Endothelial cell of umbilical vein (primary cell): ENCODE results near the gene AIG1. TPM values are rescaled to one million over a fixed set of nuclear protein-coding genes. Genes with fewer than 3 reads are reported as not detected.

Source experiments
- BruUV-seq: library from RNA; stranded (reverse); fragments of 400-500 nt; replicated peaks from 2 replicates; lab custom pipeline; 2021; lab: Mats Ljungman, UMichigan
- CTCF ChIA-PET: fragments of 300-600, 350-600 bp; sonication (Branson Sonifier 250); formaldehyde crosslinking; loops from one replicate; lab custom pipeline; 2021; ENCODE audit warnings: antibody characterized with exemption, inconsistent platforms; lab: Charles Lee
- POLR2A ChIA-PET: fragments of 300-600, 350-600 bp; sonication (Branson Sonifier 250); formaldehyde crosslinking; loops from one replicate; lab custom pipeline; 2021; ENCODE audit warnings: antibody characterized with exemption, inconsistent platforms; lab: Charles Lee
- DNase-seq: peaks from one replicate; pipeline ENCODE4 v3.0.0-alpha.2; 2011; ENCODE audit warnings: low read depth, low spot score
- FAIRE-seq: peaks from 2 replicates; lab custom pipeline; 2011; peaks lifted over from hg19 to GRCh38; lab: Jason Lieb, UNC
- H2AFZ ChIP-seq: 2 replicates; pipeline ENCODE4 v1.6.0; 2012; ENCODE audit warnings: low read depth, low read length, control low read depth, inconsistent platforms
- H3K27ac ChIP-seq: 2 replicates; pipeline ENCODE4 v1.5.1; 2011; ENCODE audit warnings: low read depth, mild to moderate bottlenecking, control low read depth, low read length, moderate library complexity; ENCODE audit not compliant: insufficient read depth
- H3K27me3 ChIP-seq, 2 experiments: 2 replicates each; pipeline versions ENCODE4 v1.6.0 to v1.6.1; 2011; ENCODE audit warnings: low read length in 2 of 2, mixed read lengths in 1 of 2; ENCODE audit not compliant: control insufficient read depth in 2 of 2, insufficient read depth in 2 of 2
- H3K36me3 ChIP-seq, 2 experiments: 2 replicates in 1 of 2; 3 replicates in 1 of 2; pipeline ENCODE4 v1.5.1; 2011; ENCODE audit warnings: low read length in 2 of 2, mild to moderate bottlenecking in 1 of 2, moderate library complexity in 1 of 2; ENCODE audit not compliant: control insufficient read depth in 2 of 2, insufficient read depth in 2 of 2; ENCODE audit errors: extremely low read depth in 1 of 2
- H3K4me1 ChIP-seq: 3 replicates; pipeline ENCODE4 v1.5.1; 2011; ENCODE audit warnings: mild to moderate bottlenecking, low read length; ENCODE audit not compliant: control insufficient read depth, insufficient read depth; ENCODE audit errors: extremely low read depth
- H3K4me2 ChIP-seq: 2 replicates; pipeline ENCODE4 v1.6.1; 2011; ENCODE audit warnings: low read length, control low read depth, mixed read lengths; ENCODE audit not compliant: insufficient read depth
- H3K4me3 ChIP-seq, 3 experiments: fragments of 200-600 bp in 1 of 3; sonication (generic), shearing (Covaris generic) in 1 of 3; replicated peaks in 1 of 3; 2 replicates each; pipeline ENCODE4 v1.5.1; 2011 to 2016; ENCODE audit warnings: control low read depth in 3 of 3, low read length in 3 of 3, mild to moderate bottlenecking in 2 of 3, inconsistent platforms in 1 of 3, low read depth in 1 of 3, moderate library complexity in 1 of 3; ENCODE audit not compliant: insufficient read depth in 1 of 3
- H3K79me2 ChIP-seq: 2 replicates; pipeline ENCODE4 v1.6.0; 2012; ENCODE audit warnings: low read length, inconsistent platforms; ENCODE audit not compliant: control insufficient read depth, insufficient read depth
- H3K9ac ChIP-seq: replicated peaks from 2 replicates; pipeline ENCODE3; 2011; ENCODE audit warnings: low read length, control low read depth; ENCODE audit not compliant: insufficient read depth; ENCODE audit errors: extremely low read depth
- H3K9me1 ChIP-seq: replicated peaks from 3 replicates; pipeline ENCODE4 v1.6.0; 2011; ENCODE audit warnings: mild to moderate bottlenecking, low read length; ENCODE audit not compliant: control insufficient read depth, insufficient read depth; ENCODE audit errors: extremely low read depth
- H3K9me3 ChIP-seq: replicated peaks from 2 replicates; pipeline ENCODE4 v1.5.1; 2012; ENCODE audit warnings: low read length, inconsistent platforms; ENCODE audit not compliant: control insufficient read depth, insufficient read depth
- H4K20me1 ChIP-seq: replicated peaks from 2 replicates; pipeline ENCODE3; 2011; ENCODE audit warnings: mild to moderate bottlenecking, low read length; ENCODE audit not compliant: control insufficient read depth, insufficient read depth; ENCODE audit errors: extremely low read depth
- EZH2 ChIP-seq: IDR thresholded peaks from 2 replicates; pipeline ENCODE4 v1.6.1; 2012; ENCODE audit warnings: borderline replicate concordance, low read depth, mild to moderate bottlenecking, moderate library complexity, low read length, inconsistent platforms; ENCODE audit not compliant: severe bottlenecking
- FOS ChIP-seq: IDR thresholded peaks from 2 replicates; pipeline ENCODE4 v1.6.1; 2011; ENCODE audit warnings: mild to moderate bottlenecking, low read length, moderate library complexity, borderline replicate concordance; ENCODE audit not compliant: insufficient read depth
- GATA2 ChIP-seq: IDR thresholded peaks from 2 replicates; pipeline ENCODE4 v1.7.0; 2011; ENCODE audit warnings: low read depth, mild to moderate bottlenecking, moderate library complexity, mixed read lengths, low read length; ENCODE audit not compliant: insufficient read length, insufficient read depth
- JUN ChIP-seq: IDR thresholded peaks from 2 replicates; pipeline ENCODE4 v1.6.1; 2011; ENCODE audit warnings: borderline replicate concordance, low read depth; ENCODE audit not compliant: insufficient read length, insufficient read depth
- MYC ChIP-seq: IDR thresholded peaks from one replicate; pipeline ENCODE4 v1.6.1; 2011; ENCODE audit warnings: mild to moderate bottlenecking, low read depth, low read length
- POLR2A ChIP-seq: IDR thresholded peaks from 2 replicates; pipeline ENCODE4 v1.6.1; 2012; ENCODE audit warnings: low read depth, mild to moderate bottlenecking, control low read depth, low read length
- POLR2AphosphoS5 ChIP-seq: IDR thresholded peaks from 2 replicates; pipeline ENCODE4 v1.6.1; 2012; ENCODE audit warnings: low read depth, mild to moderate bottlenecking, control low read depth, low read length, moderate library complexity; ENCODE audit not compliant: insufficient read depth
- dilution Hi-C: fragments of 300-500 bp; cut with MboI; formaldehyde crosslinking; loops from one replicate; pipeline ENCODE4 v1.15.0; 2019; ENCODE audit warnings: low sequenced_read_pairs; ENCODE audit not compliant: extremely low pct_ligation_motif_present
- intact Hi-C: fragments of 100-400 bp; cut with micrococcal nuclease; formaldehyde crosslinking; loops from one replicate; pipeline ENCODE4 v1.10.0; 2022
- polyA plus RNA-seq, 4 experiments: library from polyadenylated mRNA; depleted of rRNA in 3 of 4; stranded (reverse) in 3 of 4; unstranded in 1 of 4; fragments of >200 nt; gene quantifications; 2 replicates each; pipeline versions ENCODE4 v1.2.1 to v1.2.3, GENCODE V29; 2011 to 2012; ENCODE audit warnings: missing spikeins in 1 of 4
- total RNA-seq: library from RNA; stranded (reverse); gene quantifications from 2 replicates; pipeline ENCODE4 v1.2.3, GENCODE V29; 2021
- TF ChIP-seq, protein P1 (sequence below): IDR thresholded peaks from 2 replicates; pipeline ENCODE4 v1.6.1; 2011; ENCODE audit not compliant: insufficient read depth, insufficient read length
- TF ChIP-seq, protein P2 (sequence below), 2 donors: IDR thresholded peaks; 1 replicate in 1 of 2; 2 replicates in 1 of 2; pipeline ENCODE4 v1.5.1; 2011; ENCODE audit warnings: low read length in 2 of 2, mild to moderate bottlenecking in 2 of 2, moderate library complexity in 2 of 2, control low read depth in 1 of 2, inconsistent platforms in 1 of 2, low read depth in 1 of 2; ENCODE audit not compliant: insufficient read depth in 1 of 2; ENCODE audit errors: extremely low read depth in 1 of 2

The AIG1 gene
- total and polyA plus RNA-seq, 2 donors (not counting 3 experiments of a cell fraction or from before 2014, with no cell fraction given) = 17.7 to 22.7 TPM

DNA sequence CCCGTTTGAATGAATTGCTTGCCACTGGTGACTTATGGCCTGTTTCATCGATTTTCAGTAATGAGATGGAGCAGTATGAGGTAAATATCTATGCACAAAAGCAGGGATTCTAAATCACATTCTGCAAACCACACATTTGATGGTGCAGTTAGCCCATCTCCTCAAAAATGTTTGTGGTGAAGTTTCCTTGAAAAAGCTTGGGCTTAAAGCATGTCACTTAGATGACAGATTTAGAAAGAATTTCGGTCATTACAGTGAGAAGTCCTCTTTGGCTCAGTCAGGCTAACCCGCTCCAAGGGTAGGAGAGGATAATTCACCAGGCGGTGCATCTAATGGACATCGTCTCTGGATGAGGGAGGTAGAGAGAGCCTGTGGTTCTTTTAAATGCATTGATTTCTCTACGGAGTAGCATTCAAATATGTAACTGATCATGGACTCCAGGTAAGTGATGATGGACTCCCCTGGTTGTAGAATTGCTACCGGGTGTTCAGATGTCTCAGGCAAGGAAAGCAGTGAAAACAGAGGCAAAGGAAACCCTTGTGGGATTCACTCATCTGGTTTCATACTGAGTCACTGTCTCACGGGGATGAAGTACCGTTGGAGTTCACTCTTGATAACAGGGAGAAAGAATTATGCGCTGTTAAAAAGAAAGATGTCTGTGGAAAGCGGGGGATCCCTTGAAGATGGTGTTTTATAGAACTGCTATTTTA, 65.3 kb downstream of the AIG1 start:
- ChIA-PET POLR2A (no interaction called here), CTCF (no interaction called here)
- no peak for FAIRE-seq
- BruUV-seq = no TSS peak
- Histone ChIP-seq H3K27ac (no peak overlapping the region), H3K4me3 (no peak overlapping the region), H3K4me2 (no peak overlapping the region), H3K9me3 (no peaks in the 10 kb centered on the region), H3K27me3 (no peaks in the 10 kb centered on the region), H3K4me1 (no peaks in the 10 kb centered on the region), H3K36me3 (no peaks in the 10 kb centered on the region), H3K9ac (no peak overlapping the region), H4K20me1 (no peaks in the 10 kb centered on the region), H3K79me2 (no peaks in the 10 kb centered on the region), H2AFZ (no peak overlapping the region), H3K9me1 (no peaks in the 10 kb centered on the region)
- dilution Hi-C loops (no loop called here), intact Hi-C loops (no loop called here)
- no peak for DNase-seq
- TF ChIP-seq GATA2 = no peak
- no peak for TF ChIP-seq POLR2AphosphoS5
- TF ChIP-seq FOS = no peak
- no peak for TF ChIP-seq POLR2A
- TF ChIP-seq, protein P1, sequence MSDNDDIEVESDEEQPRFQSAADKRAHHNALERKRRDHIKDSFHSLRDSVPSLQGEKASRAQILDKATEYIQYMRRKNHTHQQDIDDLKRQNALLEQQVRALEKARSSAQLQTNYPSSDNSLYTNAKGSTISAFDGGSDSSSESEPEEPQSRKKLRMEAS = no peak
- TF ChIP-seq JUN = no peak
- TF ChIP-seq EZH2 = no peak
- TF ChIP-seq, protein P2, sequence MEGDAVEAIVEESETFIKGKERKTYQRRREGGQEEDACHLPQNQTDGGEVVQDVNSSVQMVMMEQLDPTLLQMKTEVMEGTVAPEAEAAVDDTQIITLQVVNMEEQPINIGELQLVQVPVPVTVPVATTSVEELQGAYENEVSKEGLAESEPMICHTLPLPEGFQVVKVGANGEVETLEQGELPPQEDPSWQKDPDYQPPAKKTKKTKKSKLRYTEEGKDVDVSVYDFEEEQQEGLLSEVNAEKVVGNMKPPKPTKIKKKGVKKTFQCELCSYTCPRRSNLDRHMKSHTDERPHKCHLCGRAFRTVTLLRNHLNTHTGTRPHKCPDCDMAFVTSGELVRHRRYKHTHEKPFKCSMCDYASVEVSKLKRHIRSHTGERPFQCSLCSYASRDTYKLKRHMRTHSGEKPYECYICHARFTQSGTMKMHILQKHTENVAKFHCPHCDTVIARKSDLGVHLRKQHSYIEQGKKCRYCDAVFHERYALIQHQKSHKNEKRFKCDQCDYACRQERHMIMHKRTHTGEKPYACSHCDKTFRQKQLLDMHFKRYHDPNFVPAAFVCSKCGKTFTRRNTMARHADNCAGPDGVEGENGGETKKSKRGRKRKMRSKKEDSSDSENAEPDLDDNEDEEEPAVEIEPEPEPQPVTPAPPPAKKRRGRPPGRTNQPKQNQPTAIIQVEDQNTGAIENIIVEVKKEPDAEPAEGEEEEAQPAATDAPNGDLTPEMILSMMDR (IDR thresholded peaks at IDR 0.05; ENCODE audit: extremely low read depth in 1 of 2, insufficient read depth in 1 of 2, low read depth in 1 of 2, low read length in 2 of 2) = no peak
- TF ChIP-seq MYC = no peak
